Osteoblast (primary cell): ENCODE data around the gene BIN2. TPM values are rescaled to one million over a fixed set of nuclear protein-coding genes. Genes with fewer than 3 reads are reported as not detected.
A peak's percentile ranks its signal among the peaks of the same experiment; 100 is the strongest.
"Not testable (repeated sequence)": the region's sequence is repeated elsewhere in the genome, so short reads cannot be mapped to it uniquely, and the experiment has no call there.

Experiments
- DNase-seq: peaks from one replicate; pipeline ENCODE4 v3.0.0; 2011; ENCODE audit warnings: low spot score, mixed read lengths; ENCODE audit not compliant: insufficient read length; ENCODE audit errors: missing footprints
- H2AFZ ChIP-seq: 2 replicates; pipeline ENCODE4 v1.6.0; 2011; ENCODE audit warnings: mild to moderate bottlenecking, low read length
- H3K27ac ChIP-seq: 2 replicates; pipeline ENCODE4 v1.5.1; 2011; ENCODE audit warnings: mild to moderate bottlenecking, low read depth, low read length, moderate library complexity
- H3K27me3 ChIP-seq: 2 replicates; pipeline ENCODE4 v1.6.0; 2012; ENCODE audit warnings: mild to moderate bottlenecking, control low read depth, inconsistent platforms, low read length, moderate library complexity; ENCODE audit not compliant: insufficient read depth
- H3K36me3 ChIP-seq: 2 replicates; pipeline ENCODE4 v1.5.1; 2011; ENCODE audit warnings: mild to moderate bottlenecking, low read length, control low read depth, moderate library complexity; ENCODE audit not compliant: insufficient read depth
- H3K4me1 ChIP-seq: 2 replicates; pipeline ENCODE4 v1.5.1; 2011; ENCODE audit warnings: mild to moderate bottlenecking, low read length, control low read depth, moderate library complexity; ENCODE audit not compliant: insufficient read depth
- H3K4me2 ChIP-seq: 2 replicates; pipeline ENCODE4 v1.6.0; 2011; ENCODE audit warnings: mild to moderate bottlenecking, low read length; ENCODE audit not compliant: insufficient read depth
- H3K4me3 ChIP-seq: fragments of 200-600 bp; sonication (generic); 3 replicates; pipeline ENCODE4 v1.5.1; 2012; ENCODE audit warnings: mild to moderate bottlenecking, low read length, inconsistent platforms; ENCODE audit not compliant: insufficient read depth
- H3K79me2 ChIP-seq: 2 replicates; pipeline ENCODE4 v1.6.0; 2012; ENCODE audit warnings: mild to moderate bottlenecking, low read length, control low read depth, inconsistent platforms; ENCODE audit not compliant: insufficient read depth
- H3K9me3 ChIP-seq: 2 replicates; pipeline ENCODE4 v1.5.1; 2011; ENCODE audit warnings: low read depth, low read length, control low read depth
- H4K20me1 ChIP-seq: 2 replicates; pipeline ENCODE4 v1.6.0; 2012; ENCODE audit warnings: mild to moderate bottlenecking, low read length, control low read depth; ENCODE audit not compliant: insufficient read depth
- total RNA-seq: library from RNA; depleted of rRNA; stranded (reverse); fragments of >200 nt; gene quantifications from 2 replicates; pipeline ENCODE4 v1.2.3, GENCODE V29; 2012
- TF ChIP-seq, protein P1 (sequence below): IDR thresholded peaks from 2 replicates; pipeline ENCODE4 v1.5.1; 2011; ENCODE audit warnings: mild to moderate bottlenecking, low read depth, low read length, moderate library complexity; ENCODE audit errors: extremely low read depth

The BIN2 gene
- total RNA-seq, 1 donor, result under 0.01 TPM

DNA sequence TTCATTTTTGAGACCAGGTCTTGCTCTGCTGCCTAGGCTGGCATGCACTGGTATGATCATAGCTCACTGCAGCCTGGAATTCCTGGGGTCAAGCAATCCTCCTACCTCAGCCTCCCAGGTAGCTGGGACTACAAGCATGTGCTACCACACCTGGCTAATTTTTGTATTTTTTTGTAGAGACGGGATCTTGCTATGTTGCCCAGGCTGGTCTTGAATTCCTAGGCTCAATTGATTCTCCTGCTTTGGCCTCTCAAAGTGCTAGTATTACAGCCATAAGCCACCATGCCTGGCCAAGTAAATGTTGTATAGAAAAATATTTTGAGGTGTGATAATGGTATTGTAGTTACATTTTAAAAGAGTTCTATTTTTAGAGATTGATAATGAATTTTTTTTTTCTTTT is 12.6 kb downstream of the BIN2 start:
- no peaks in the 10 kb centered on the region for H3K79me2 ChIP-seq
- no peaks in the 10 kb centered on the region for H3K27me3 ChIP-seq
- H3K27ac ChIP-seq, result no peak overlapping the region

DNA sequence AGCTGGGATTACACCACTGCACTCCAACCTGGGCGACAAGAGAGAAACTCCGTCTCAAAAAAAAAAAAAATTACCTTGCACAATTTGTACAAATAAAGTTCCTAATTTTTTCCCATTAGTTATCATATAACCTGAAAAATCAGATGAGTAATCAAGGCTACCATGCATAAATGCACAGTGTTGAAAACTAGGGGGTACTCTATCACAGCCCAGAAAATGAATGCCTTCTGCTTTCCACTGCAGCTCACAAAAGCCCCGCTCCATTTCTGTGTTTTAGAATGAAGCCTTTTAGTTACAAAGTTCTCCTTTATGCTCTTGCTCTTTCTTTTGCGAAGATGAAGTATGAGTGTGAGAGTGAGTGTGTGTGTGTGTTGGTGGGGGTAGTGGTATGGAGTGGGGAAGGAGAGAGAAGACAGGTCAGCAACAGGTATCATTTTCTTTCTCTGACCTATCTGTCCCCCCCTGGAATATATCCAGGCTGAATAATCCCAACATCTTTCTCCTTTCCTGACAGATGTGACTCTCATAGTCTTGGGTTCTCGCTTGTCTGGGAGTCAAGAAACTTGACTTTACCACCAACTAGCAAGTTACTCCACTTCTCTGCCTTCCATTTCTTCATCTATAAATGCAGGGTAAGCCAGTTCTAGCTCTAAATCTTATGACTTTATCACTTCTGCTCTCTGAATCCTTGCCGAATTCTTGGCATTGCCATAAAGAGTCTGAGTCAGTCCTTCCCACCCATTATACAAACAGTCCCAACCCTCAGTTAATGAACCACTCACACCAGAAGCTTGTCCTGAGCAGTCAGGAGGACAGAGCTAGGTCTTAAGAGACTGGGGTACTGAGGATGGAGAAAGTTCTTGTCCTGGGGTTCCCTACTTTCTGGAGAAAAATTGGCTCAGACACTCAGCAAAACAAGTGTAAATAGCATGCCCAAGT is 16.1 kb downstream of the BIN2 start:
- peaks cover 17% of the 10 kb centered on the region for H3K4me1 ChIP-seq
- peak overlapping the region; percentile 65 for H3K4me2 ChIP-seq
- H4K20me1 ChIP-seq, result no peaks in the 10 kb centered on the region
- H3K4me3 ChIP-seq, result no peak overlapping the region
- TF ChIP-seq, protein P1, sequence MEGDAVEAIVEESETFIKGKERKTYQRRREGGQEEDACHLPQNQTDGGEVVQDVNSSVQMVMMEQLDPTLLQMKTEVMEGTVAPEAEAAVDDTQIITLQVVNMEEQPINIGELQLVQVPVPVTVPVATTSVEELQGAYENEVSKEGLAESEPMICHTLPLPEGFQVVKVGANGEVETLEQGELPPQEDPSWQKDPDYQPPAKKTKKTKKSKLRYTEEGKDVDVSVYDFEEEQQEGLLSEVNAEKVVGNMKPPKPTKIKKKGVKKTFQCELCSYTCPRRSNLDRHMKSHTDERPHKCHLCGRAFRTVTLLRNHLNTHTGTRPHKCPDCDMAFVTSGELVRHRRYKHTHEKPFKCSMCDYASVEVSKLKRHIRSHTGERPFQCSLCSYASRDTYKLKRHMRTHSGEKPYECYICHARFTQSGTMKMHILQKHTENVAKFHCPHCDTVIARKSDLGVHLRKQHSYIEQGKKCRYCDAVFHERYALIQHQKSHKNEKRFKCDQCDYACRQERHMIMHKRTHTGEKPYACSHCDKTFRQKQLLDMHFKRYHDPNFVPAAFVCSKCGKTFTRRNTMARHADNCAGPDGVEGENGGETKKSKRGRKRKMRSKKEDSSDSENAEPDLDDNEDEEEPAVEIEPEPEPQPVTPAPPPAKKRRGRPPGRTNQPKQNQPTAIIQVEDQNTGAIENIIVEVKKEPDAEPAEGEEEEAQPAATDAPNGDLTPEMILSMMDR, result no peak
- H3K79me2 ChIP-seq, result no peaks in the 10 kb centered on the region
- peak overlapping the region; percentile 28 for H2AFZ ChIP-seq
- DNase-seq, result peak; percentile 93
- no peaks in the 10 kb centered on the region for H3K36me3 ChIP-seq
- peak overlapping the region; percentile 70 for H3K27ac ChIP-seq
- no peaks in the 10 kb centered on the region for H3K27me3 ChIP-seq
- H3K9me3 ChIP-seq, result no peaks in the 10 kb centered on the region

More for the DNA sequence above, 12.6 kb downstream of the BIN2 start:
- TF ChIP-seq, protein P1, result no peak
- Histone ChIP-seq H4K20me1 (no peaks in the 10 kb centered on the region), H3K9me3 (no peaks in the 10 kb centered on the region), H2AFZ (no peak overlapping the region), H3K36me3 (no peaks in the 10 kb centered on the region), H3K4me2 (no peak overlapping the region), H3K4me1 (peaks cover 17% of the 10 kb centered on the region), H3K4me3 (no peak overlapping the region)
- DNase-seq, result no peak

DNA sequence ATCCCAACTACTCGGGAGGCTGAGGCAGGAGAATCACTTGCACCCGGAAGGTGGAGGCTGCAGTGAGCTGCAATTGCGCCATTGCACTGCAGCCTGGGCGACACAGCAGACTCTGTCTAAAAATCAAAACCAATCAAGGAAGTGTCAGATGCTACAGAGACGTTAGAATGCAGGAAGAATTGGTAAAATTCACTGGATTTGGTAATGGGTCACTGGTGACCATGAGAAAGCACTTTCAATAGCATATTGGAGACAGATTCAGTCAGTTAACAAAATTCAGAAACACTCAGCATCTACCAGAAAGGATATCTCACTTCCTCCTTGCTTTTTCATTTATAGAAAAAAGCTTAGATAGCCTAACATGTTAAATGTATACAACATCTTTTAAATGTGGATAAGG is 17.5 kb downstream of the BIN2 start:
- peaks cover 17% of the 10 kb centered on the region for H3K4me1 ChIP-seq
- H3K4me2 ChIP-seq, result no peak overlapping the region
- no peak for DNase-seq
- no peaks in the 10 kb centered on the region for H3K27me3 ChIP-seq
- H3K36me3 ChIP-seq, result no peaks in the 10 kb centered on the region
- H3K27ac ChIP-seq, result no peak overlapping the region
- no peak overlapping the region for H3K4me3 ChIP-seq
- H3K9me3 ChIP-seq, result no peaks in the 10 kb centered on the region
- TF ChIP-seq, protein P1, result no peak
- no peak overlapping the region for H2AFZ ChIP-seq
- H3K79me2 ChIP-seq, result no peaks in the 10 kb centered on the region
- H4K20me1 ChIP-seq, result no peaks in the 10 kb centered on the region

DNA sequence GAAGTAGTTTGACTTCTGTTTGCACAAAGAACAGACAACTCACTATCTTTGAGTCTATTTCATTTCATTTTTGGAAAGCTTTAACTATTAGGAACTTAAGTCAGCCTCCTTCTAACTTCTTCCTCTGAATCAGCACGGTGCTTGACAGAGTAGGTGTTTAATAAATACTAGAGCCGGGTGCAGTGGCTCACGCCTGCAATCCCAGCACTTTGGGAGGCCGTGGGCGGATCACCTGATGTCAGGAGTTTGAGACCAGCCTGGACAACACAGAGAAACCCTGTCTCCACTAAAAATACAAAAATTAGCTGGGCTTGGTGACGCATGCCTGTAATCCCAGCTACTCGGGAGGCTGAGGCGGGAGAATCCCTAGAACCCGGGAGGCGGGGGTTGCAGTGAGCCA is 23.2 kb downstream of the BIN2 start:
- H3K27ac ChIP-seq, H3K27me3 ChIP-seq, H3K36me3 ChIP-seq, H3K4me3 ChIP-seq, H3K9me3 ChIP-seq, H4K20me1 ChIP-seq, H3K4me1 ChIP-seq, H3K79me2 ChIP-seq, H3K4me2 ChIP-seq, DNase-seq: not testable (repeated sequence)
- H2AFZ ChIP-seq, result peak overlapping the region; percentile 63
